Peyer's patch (tissue), 4 donors: ENCODE results near the gene UBE2QL1.

Source experiments
- CTCF ChIP-seq, 6 experiments: fragments of 450-650 bp in 4 of 6; fragments of 200-600 bp in 2 of 6; sonication (generic) in 1 of 6; IDR thresholded peaks; one replicate each; pipeline ENCODE4 v1.5.1; 2017 to 2019; ENCODE audit warnings: antibody characterized with exemption in 6 of 6, mild to moderate bottlenecking in 3 of 6, moderate library complexity in 1 of 6
- POLR2A ChIP-seq, 2 donors: fragments of 450-650 bp; IDR thresholded peaks; one replicate each; pipeline ENCODE4 v1.5.1; 2017; ENCODE audit warnings: antibody characterized with exemption in 2 of 2, mild to moderate bottlenecking in 2 of 2, moderate library complexity in 2 of 2

DNA sequence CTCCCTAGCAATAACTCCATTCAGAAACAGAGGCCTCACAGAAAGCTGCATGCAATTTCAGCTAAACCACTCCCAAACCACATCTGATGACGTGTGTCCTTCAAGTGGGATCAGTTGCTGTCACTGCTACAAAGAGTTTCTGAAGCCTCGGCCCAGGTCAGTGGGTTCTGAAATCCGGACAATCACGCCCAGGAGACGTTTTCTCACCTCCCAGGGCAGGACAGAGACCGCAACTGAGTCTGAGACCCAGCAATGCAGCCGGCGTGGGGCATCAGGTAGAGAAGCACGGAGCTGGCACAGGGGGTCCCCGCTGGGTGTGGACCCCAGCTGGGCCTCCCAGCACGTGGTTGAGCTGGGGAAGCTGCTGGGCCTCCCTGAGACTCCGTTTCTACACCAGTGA is 2.6 kb upstream of the UBE2QL1 start:
- TF ChIP-seq POLR2A (IDR thresholded peaks at IDR 0.05): no peak
- TF ChIP-seq CTCF (IDR thresholded peaks at IDR 0.05): no peak
